ENCODE results near the gene TIFAB.

DNA sequence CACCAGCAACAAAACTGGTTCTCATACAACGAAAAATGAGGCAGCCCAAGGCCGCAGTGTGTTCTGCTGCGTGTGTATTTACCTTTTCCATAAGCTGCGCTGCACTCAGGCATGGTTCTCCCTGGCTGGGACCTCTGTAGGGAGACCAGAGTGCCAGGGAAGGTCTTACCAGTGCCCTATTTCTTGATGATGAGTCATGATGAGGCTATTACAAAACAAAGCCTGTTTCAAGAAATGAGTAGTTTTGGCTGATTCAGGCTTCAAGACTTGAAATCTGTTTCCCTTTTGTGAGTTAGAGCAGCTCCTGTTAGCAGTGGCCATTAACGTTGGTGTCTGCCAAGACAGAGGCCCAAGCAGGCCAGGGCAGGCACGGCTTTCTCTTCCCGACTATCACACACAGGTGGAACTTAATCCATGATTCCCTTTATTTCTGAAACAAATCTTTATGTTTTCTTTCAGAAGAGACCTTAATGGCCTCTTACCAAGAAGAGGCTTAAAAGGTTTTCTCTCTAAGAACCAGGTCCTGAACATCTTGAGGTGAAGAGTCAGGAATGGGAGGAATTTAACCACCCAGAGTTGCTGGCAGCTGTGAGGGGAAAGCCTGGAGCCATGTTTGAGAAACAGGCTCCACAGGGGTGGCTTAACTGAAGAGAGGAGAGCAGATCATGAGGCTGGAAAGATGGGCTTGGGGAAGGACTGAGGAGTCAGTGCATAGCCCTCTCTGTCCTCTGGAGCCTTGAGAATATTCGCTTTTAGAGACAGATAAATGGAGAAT lies 41.4 kb upstream of the TIFAB start:
- TF ChIP-seq, protein P1, sequence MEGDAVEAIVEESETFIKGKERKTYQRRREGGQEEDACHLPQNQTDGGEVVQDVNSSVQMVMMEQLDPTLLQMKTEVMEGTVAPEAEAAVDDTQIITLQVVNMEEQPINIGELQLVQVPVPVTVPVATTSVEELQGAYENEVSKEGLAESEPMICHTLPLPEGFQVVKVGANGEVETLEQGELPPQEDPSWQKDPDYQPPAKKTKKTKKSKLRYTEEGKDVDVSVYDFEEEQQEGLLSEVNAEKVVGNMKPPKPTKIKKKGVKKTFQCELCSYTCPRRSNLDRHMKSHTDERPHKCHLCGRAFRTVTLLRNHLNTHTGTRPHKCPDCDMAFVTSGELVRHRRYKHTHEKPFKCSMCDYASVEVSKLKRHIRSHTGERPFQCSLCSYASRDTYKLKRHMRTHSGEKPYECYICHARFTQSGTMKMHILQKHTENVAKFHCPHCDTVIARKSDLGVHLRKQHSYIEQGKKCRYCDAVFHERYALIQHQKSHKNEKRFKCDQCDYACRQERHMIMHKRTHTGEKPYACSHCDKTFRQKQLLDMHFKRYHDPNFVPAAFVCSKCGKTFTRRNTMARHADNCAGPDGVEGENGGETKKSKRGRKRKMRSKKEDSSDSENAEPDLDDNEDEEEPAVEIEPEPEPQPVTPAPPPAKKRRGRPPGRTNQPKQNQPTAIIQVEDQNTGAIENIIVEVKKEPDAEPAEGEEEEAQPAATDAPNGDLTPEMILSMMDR (IDR thresholded peaks at IDR 0.05; ENCODE audit: low read length), result no peak
- no peak for TF ChIP-seq EZH2 (IDR thresholded peaks at IDR 0.05; ENCODE audit: borderline replicate concordance, low read length)

All from OCI-LY1 (cell line).